EH (cell line): ENCODE results near the gene NDFIP2.

ENCODE experiments used
- DNase-seq: peaks from one replicate; pipeline ENCODE4 v3.0.0-alpha.2; 2015; ENCODE audit warnings: low read depth

Gene NDFIP2

GRCh38 chr13:79496188-79496587, 15.2 kb downstream of the NDFIP2 start:
- DNase-seq = no peak

- DNase-seq = no peak
Measured at GRCh38 chr13:79497064-79497463, 16.1 kb downstream of the NDFIP2 start.

GRCh38 chr13:79497852-79498251, 16.9 kb downstream of the NDFIP2 start:
- DNase-seq = no peak

- no peak for DNase-seq
Measured at GRCh38 chr13:79500829-79501228, 19.9 kb downstream of the NDFIP2 start.

GRCh38 chr13:79501538-79502232, 20.7 kb downstream of the NDFIP2 start:
- DNase-seq = peak; percentile 44

- DNase-seq = no peak
Measured at GRCh38 chr13:79502859-79503468, 22.0 kb downstream of the NDFIP2 start.

GRCh38 chr13:79503473-79504017, 22.6 kb downstream of the NDFIP2 start:
- DNase-seq = no peak

- no peak for DNase-seq
Measured at GRCh38 chr13:79508224-79508961, 27.4 kb downstream of the NDFIP2 start.

GRCh38 chr13:79511611-79512010, 30.7 kb downstream of the NDFIP2 start:
- no peak for DNase-seq

GRCh38 chr13:79512950-79513349, 32.0 kb downstream of the NDFIP2 start:
- DNase-seq = no peak

- DNase-seq = no peak
Measured at GRCh38 chr13:79516595-79516994, 35.6 kb downstream of the NDFIP2 start.

GRCh38 chr13:79519255-79519654, 38.3 kb downstream of the NDFIP2 start:
- peak; percentile 30 for DNase-seq

GRCh38 chr13:79522583-79522982, 41.6 kb downstream of the NDFIP2 start:
- peak; percentile 62 for DNase-seq

GRCh38 chr13:79525064-79525857, 44.3 kb downstream of the NDFIP2 start:
- peak; percentile 15 for DNase-seq

- no peak for DNase-seq
Measured at GRCh38 chr13:79527698-79528097, 46.7 kb downstream of the NDFIP2 start.

- no peak for DNase-seq
Measured at GRCh38 chr13:79528356-79528755, 47.4 kb downstream of the NDFIP2 start.

GRCh38 chr13:79528759-79529191, 47.8 kb downstream of the NDFIP2 start:
- peak; percentile 50 for DNase-seq

- DNase-seq = no peak
Measured at GRCh38 chr13:79529817-79530216, 48.9 kb downstream of the NDFIP2 start.

GRCh38 chr13:79530270-79530669, 49.3 kb downstream of the NDFIP2 start:
- DNase-seq = no peak

GRCh38 chr13:79531542-79532254, 50.7 kb downstream of the NDFIP2 start:
- no peak for DNase-seq

- no peak for DNase-seq
Measured at GRCh38 chr13:79532576-79532975, 51.6 kb downstream of the NDFIP2 start.
